Measurements from ENCODE around the gene CD27. TPM values are rescaled to one million over a fixed set of nuclear protein-coding genes. Genes with fewer than 3 reads are reported as not detected.

Gene CD27
- polyA plus RNA-seq, 1 of the 3 experiments (the other 2 are of a cell fraction) = not detected

GRCh38 chr12:6424008-6424347 is 20.8 kb upstream of the CD27 start (continued):
- TF ChIP-seq PBX3 (IDR thresholded peaks at IDR 0.05) (no peak), FOXM1 (IDR thresholded peaks at IDR 0.05; ENCODE audit: low read depth) (no peak), FOXJ3 (CRISPR knock-in tag; IDR thresholded peaks at IDR 0.05) (no peak), USF2 (IDR thresholded peaks at IDR 0.05; ENCODE audit: borderline replicate concordance, low read depth, low read length) (no peak)

- Histone ChIP-seq H3K36me3 (replicated peaks in 1 of 2; ENCODE audit: control insufficient read depth in 1 of 2, insufficient read depth in 2 of 2, low read length in 1 of 2) (no peaks in the 10 kb centered on the region), H4K20me1 (ENCODE audit: insufficient read depth) (no peaks in the 10 kb centered on the region), H3K27me3 (ENCODE audit: insufficient read depth) (no peaks in the 10 kb centered on the region), H3K4me3 (ENCODE audit: low read depth in 2 of 2, low read length in 1 of 2) (no peak overlapping the region), H3K9ac (no peak overlapping the region), H3K9me3 (no peaks in the 10 kb centered on the region), H3F3A (replicated peaks; ENCODE audit: insufficient read depth) (no peaks in the 10 kb centered on the region), H3K9me2 (no peaks in the 10 kb centered on the region), H3K79me2 (ENCODE audit: insufficient read depth) (no peaks in the 10 kb centered on the region), H2AFZ (ENCODE audit: low read depth) (no peak overlapping the region), H3K4me1 (ENCODE audit: control insufficient read depth in 1 of 2, insufficient read depth in 2 of 2, low read depth in 1 of 2, low read length in 1 of 2) (no peaks in the 10 kb centered on the region), H3K4me2 (no peak overlapping the region), H3K27ac (ENCODE audit: low read depth in 2 of 2, low read length in 1 of 2) (no peak overlapping the region)
- 87% methylated on average over 5 of the region's 8 CpGs for WGBS (ENCODE audit: low lambda C conversion rate)
- DNase-seq = no peak
- no peak for TF ChIP-seq YY1 (IDR thresholded peaks at IDR 0.05; ENCODE audit: low read depth)
- no peak for TF ChIP-seq CTCF (IDR thresholded peaks at IDR 0.05)
- no peak for TF ChIP-seq EP300 (IDR thresholded peaks at IDR 0.05; ENCODE audit: borderline replicate concordance in 1 of 2, low read depth in 1 of 2, low read length in 1 of 2)
- TF ChIP-seq PBX3 (IDR thresholded peaks at IDR 0.05) = no peak
- no peak for TF ChIP-seq RXRA (IDR thresholded peaks at IDR 0.05; ENCODE audit: borderline replicate concordance, low read depth)
- no peak for TF ChIP-seq CHD2 (IDR thresholded peaks at IDR 0.05; ENCODE audit: low read length, partially characterized antibody)
- no peak for TF ChIP-seq RCOR1 (IDR thresholded peaks at IDR 0.05; ENCODE audit: low read length)
- TF ChIP-seq TEAD4 (IDR thresholded peaks at IDR 0.05; ENCODE audit: borderline replicate concordance, insufficient read depth) = no peak
- TF ChIP-seq NRF1 (IDR thresholded peaks at IDR 0.05; ENCODE audit: low read depth, low read length) = no peak
- TF ChIP-seq TCF12 (IDR thresholded peaks at IDR 0.05) = no peak
- TF ChIP-seq IRF3 (IDR thresholded peaks at IDR 0.05; ENCODE audit: low read depth, low read length) = no peak
- no peak for TF ChIP-seq ELF1 (IDR thresholded peaks at IDR 0.05)
- ChIA-PET CTCF (interaction anchor here (1.5 to 8.2 kb wide), 7 partner anchors 26 to 134 kb away, joined by 4 to 91 read pairs (median 10); partner anchors contain the start of gene TAPBPL), POLR2A (no interaction called here)
Measured at GRCh38 chr12:6424866-6425265, 19.9 kb upstream of the CD27 start.

Data from SK-N-SH (cell line).